A549 (cell line): Measurements from ENCODE around the gene C2. TPM values are rescaled to one million over a fixed set of nuclear protein-coding genes. Genes with fewer than 3 reads are reported as not detected.

ENCODE experiments used
- ATAC-seq, 2 experiments: fragments of 200-7000 bp in 1 of 2; fragments of >200 bp in 1 of 2; cut with Nextera tagmentation in 1 of 2; cut with Tn5 transposase in 1 of 2; 3 replicates each; pipeline versions ENCODE4 v1.8.0 to v1.9.1; 2018 to 2020; ENCODE audit warnings: mild to moderate bottlenecking in 1 of 2, moderate library complexity in 1 of 2
- CTCF ChIA-PET: fragments of 300-600 bp; sonication (Branson Sonifier 250); formaldehyde crosslinking; extraction: SDS; loops from one replicate; lab custom pipeline; 2021; ENCODE audit warnings: antibody characterized with exemption, inconsistent platforms; lab: Yijun Ruan, JAX
- POLR2A ChIA-PET: fragments of 350-600 bp; formaldehyde crosslinking; extraction: SDS; loops from one replicate; lab custom pipeline; 2021; ENCODE audit warnings: antibody characterized with exemption, inconsistent platforms; lab: Yijun Ruan, JAX
- DNase-seq, 2 experiments: peaks; one replicate each; pipeline versions ENCODE4 v3.0.0 to v3.0.0-alpha.2; 2011 to 2016; ENCODE audit warnings: low read depth in 1 of 2, low spot score in 1 of 2
- FAIRE-seq: peaks from 2 replicates; lab custom pipeline; 2011; peaks lifted over from hg19 to GRCh38; lab: Jason Lieb, UNC
- H3K27ac ChIP-seq, 2 experiments: fragments of >200 bp; sonication (Bioruptor Twin); formaldehyde crosslinking; 3 replicates each; pipeline ENCODE4 v1.5.1; 2016 to 2017
- H3K4me1 ChIP-seq: fragments of >200 bp; sonication (Bioruptor Twin); formaldehyde crosslinking; 3 replicates; pipeline ENCODE4 v1.6.1; 2016
- H3K4me2 ChIP-seq: fragments of >200 bp; sonication (Bioruptor Twin); formaldehyde crosslinking; 3 replicates; pipeline ENCODE4 v1.6.1; 2016
- H3K4me3 ChIP-seq: fragments of >200 bp; sonication (Bioruptor Twin); formaldehyde crosslinking; 3 replicates; pipeline ENCODE4 v1.5.1; 2016
- H3K9me3 ChIP-seq: fragments of >200 bp; sonication (Bioruptor Twin); formaldehyde crosslinking; 3 replicates; pipeline ENCODE4 v1.6.1; 2016
- ATOH8 ChIP-seq: fragments of 250-450 bp; sonication (Bioruptor Pico); IDR thresholded peaks from 2 replicates; pipeline ENCODE4 v1.5.0; 2020; ENCODE audit warnings: low read depth, mild to moderate bottlenecking, moderate library complexity
- CBX2 ChIP-seq: fragments of 200-600 bp; sonication (generic); IDR thresholded peaks from 2 replicates; pipeline ENCODE4 v1.6.1; 2016; ENCODE audit warnings: low read depth, mild to moderate bottlenecking, borderline replicate concordance
- CHD4 ChIP-seq: fragments of 200-600 bp; sonication (generic); IDR thresholded peaks from 2 replicates; pipeline ENCODE4 v1.6.1; 2016; ENCODE audit warnings: antibody characterized with exemption, mild to moderate bottlenecking, borderline replicate concordance
- EHF ChIP-seq: fragments of 250-450 bp; sonication (Bioruptor Pico); IDR thresholded peaks from 2 replicates; pipeline ENCODE4 v1.5.0; 2020; ENCODE audit warnings: mild to moderate bottlenecking
- HES2 ChIP-seq: fragments of >200 bp; sonication (Bioruptor Twin); formaldehyde crosslinking; IDR thresholded peaks from 2 replicates; pipeline ENCODE4 v1.6.1; 2016
- HOXB13 ChIP-seq: fragments of 250-450 bp; sonication (Bioruptor Pico); IDR thresholded peaks from 2 replicates; pipeline ENCODE4 v1.5.0; 2020; ENCODE audit warnings: low read depth, mild to moderate bottlenecking, moderate library complexity
- JUN ChIP-seq, 2 experiments: fragments of >200 bp; sonication (Bioruptor Twin); formaldehyde crosslinking; IDR thresholded peaks; 2 replicates in 1 of 2; 3 replicates in 1 of 2; pipeline ENCODE4 v1.6.1; 2016 to 2017
- KDM5A ChIP-seq: fragments of 200-600 bp; sonication (generic); IDR thresholded peaks from 2 replicates; pipeline ENCODE4 v1.6.1; 2016; ENCODE audit warnings: antibody characterized with exemption, mild to moderate bottlenecking
- MYC ChIP-seq: IDR thresholded peaks from 2 replicates; pipeline ENCODE4 v1.6.1; 2012; ENCODE audit warnings: mild to moderate bottlenecking, inconsistent platforms, low read length, improper control_type of control experiment, borderline replicate concordance
- NPAS2 ChIP-seq: fragments of 250-450 bp; sonication (Bioruptor Pico); IDR thresholded peaks from 2 replicates; pipeline ENCODE4 v1.8.0; 2022; ENCODE audit warnings: mild to moderate bottlenecking, moderate library complexity, borderline replicate concordance
- RARB ChIP-seq: fragments of 250-450 bp; sonication (Bioruptor Pico); IDR thresholded peaks from 2 replicates; pipeline ENCODE4 v1.8.0; 2021; ENCODE audit warnings: mild to moderate bottlenecking, moderate library complexity
- RFX5 ChIP-seq: fragments of 450-650 bp; IDR thresholded peaks from 2 replicates; pipeline ENCODE4 v1.7.1; 2014; ENCODE audit warnings: antibody characterized with exemption, mild to moderate bottlenecking, moderate library complexity
- WGBS: methylation state at CpG from one replicate; pipeline ENCODE4 v1.1.6; 2017; ENCODE audit errors: missing lambda C conversion rate; 5-methylcytosine and 5-hydroxymethylcytosine counted together
- polyA plus RNA-seq, 4 experiments: library from polyadenylated mRNA; depleted of rRNA in 3 of 4; stranded (reverse); fragments of >200 nt; fragmentation: RNase III in 1 of 4; extraction: RNeasy Plus Mini Kit Qiagen cat#74134 plus additional on column Dnase treatment in 1 of 4; gene quantifications; 2 replicates in 3 of 4; 3 replicates in 1 of 4; pipeline ENCODE4 v1.2.3, GENCODE V29; 2011 to 2017
- TF ChIP-seq, protein P1 (sequence below): fragments of >200 bp; sonication (Bioruptor Twin); formaldehyde crosslinking; IDR thresholded peaks from 3 replicates; pipeline ENCODE4 v1.5.1; 2016
- TF ChIP-seq, protein P2 (sequence below): fragments of 150-350 bp; IDR thresholded peaks from 2 replicates; pipeline ENCODE4 v1.6.1; 2014; ENCODE audit warnings: low read depth, mild to moderate bottlenecking, low read length
- TF ChIP-seq, protein P3 (sequence below): IDR thresholded peaks from 2 replicates; pipeline ENCODE4 v1.6.1; 2012

C2 gene
- polyA plus RNA-seq, 2 of the 4 experiments (the other 2 are of a cell fraction) = 0.22 to 0.87 TPM

DNA sequence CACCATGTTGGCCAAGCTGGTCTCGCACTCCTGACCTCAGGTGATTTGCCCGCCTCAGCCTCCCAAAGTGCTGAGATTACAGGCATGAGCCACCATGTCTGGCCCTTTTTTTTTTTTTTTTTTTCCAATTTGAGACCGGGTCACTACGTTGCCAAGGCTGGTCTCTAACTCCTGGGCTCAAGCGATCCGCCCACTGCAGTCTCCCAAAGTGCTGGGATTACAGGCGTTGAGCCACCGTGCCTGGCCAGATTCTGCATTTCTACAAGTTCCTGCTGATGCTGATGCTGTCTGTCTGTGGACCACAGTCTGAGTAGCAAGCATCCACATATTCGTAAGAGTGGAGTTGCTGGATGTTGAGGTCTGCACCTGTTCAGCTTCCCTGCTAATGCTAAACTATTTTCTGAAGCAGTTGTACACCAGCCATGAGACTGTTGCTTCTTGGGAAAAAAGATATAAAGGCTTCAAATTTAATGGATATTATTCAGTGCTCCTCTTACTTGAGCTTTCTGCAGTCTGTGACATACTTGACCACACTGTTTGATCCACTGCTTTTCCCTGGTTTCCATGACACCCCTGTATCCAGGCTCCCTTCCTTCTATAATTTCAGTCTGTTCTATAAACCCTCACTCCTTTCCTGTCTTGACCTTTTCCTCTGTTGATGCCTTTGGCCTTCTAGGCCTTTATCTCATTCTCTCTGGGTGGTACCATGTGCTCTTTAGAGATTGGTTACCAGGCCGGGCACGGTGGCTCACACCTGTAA, 15.5 kb upstream of the C2 start:
- FAIRE-seq (no peak), DNase-seq (no peak), ATAC-seq (no peak)
- H3K4me3 ChIP-seq = no peak overlapping the region
- H3K4me1 ChIP-seq = peaks cover 27% of the 10 kb centered on the region
- TF ChIP-seq NPAS2 = no peak
- TF ChIP-seq CBX2 = no peak
- no peak for TF ChIP-seq KDM5A
- TF ChIP-seq, protein P1, sequence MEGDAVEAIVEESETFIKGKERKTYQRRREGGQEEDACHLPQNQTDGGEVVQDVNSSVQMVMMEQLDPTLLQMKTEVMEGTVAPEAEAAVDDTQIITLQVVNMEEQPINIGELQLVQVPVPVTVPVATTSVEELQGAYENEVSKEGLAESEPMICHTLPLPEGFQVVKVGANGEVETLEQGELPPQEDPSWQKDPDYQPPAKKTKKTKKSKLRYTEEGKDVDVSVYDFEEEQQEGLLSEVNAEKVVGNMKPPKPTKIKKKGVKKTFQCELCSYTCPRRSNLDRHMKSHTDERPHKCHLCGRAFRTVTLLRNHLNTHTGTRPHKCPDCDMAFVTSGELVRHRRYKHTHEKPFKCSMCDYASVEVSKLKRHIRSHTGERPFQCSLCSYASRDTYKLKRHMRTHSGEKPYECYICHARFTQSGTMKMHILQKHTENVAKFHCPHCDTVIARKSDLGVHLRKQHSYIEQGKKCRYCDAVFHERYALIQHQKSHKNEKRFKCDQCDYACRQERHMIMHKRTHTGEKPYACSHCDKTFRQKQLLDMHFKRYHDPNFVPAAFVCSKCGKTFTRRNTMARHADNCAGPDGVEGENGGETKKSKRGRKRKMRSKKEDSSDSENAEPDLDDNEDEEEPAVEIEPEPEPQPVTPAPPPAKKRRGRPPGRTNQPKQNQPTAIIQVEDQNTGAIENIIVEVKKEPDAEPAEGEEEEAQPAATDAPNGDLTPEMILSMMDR = no peak
- TF ChIP-seq, protein P2, sequence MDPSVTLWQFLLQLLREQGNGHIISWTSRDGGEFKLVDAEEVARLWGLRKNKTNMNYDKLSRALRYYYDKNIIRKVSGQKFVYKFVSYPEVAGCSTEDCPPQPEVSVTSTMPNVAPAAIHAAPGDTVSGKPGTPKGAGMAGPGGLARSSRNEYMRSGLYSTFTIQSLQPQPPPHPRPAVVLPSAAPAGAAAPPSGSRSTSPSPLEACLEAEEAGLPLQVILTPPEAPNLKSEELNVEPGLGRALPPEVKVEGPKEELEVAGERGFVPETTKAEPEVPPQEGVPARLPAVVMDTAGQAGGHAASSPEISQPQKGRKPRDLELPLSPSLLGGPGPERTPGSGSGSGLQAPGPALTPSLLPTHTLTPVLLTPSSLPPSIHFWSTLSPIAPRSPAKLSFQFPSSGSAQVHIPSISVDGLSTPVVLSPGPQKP = no peak
- no peak for TF ChIP-seq EHF (CRISPR knock-in tag)
- no peak for TF ChIP-seq RARB (CRISPR knock-in tag)
- no peak for TF ChIP-seq HES2
- TF ChIP-seq HOXB13 (CRISPR knock-in tag) = no peak
- TF ChIP-seq ATOH8 (CRISPR knock-in tag) = no peak
- TF ChIP-seq JUN (IDR thresholded peaks at IDR 0.05) = no peak
- no peaks in the 10 kb centered on the region for H3K9me3 ChIP-seq
- H3K27ac ChIP-seq = peak overlapping the region in 1 of 2 experiments; percentile 48; a peak in 2 of 6 replicates
- ChIA-PET POLR2A (no interaction called here), CTCF (interaction anchor here (0.6 kb wide), 1 partner anchor 40 kb away, joined by 3 read pairs; no protein-coding TSS in a partner anchor)
- H3K4me2 ChIP-seq = peak overlapping the region; percentile 51; the same call in 1 of the 3 replicates
- WGBS = 88% methylated on average over 11 of the region's 11 CpGs

DNA sequence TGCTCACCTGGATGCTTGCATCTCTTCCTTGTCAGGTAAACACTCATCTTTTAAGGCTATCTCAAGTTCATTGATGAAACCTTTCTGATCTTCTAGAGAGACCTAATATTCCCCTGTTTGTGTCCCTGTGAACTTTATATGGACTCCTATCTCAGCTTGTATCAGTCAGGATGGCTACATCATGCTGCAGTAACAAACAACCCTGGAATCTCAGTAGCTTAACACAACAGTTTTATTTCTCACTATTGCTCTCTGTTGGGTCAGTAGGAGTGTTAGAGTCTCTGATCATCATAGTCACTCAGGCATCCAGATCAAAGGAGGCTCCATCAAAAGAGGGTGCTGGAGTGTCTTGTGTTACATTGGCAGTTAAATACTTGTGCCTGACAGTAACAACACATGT, 12.2 kb upstream of the C2 start:
- Histone ChIP-seq H3K4me2 (no peak overlapping the region), H3K4me1 (peaks cover 14% of the 10 kb centered on the region), H3K4me3 (no peak overlapping the region), H3K27ac (no peak overlapping the region), H3K9me3 (no peaks in the 10 kb centered on the region)
- ATAC-seq (0 out of 6 replicates have a peak, but pooled peaks of 1 of the 2 experiments have one; percentile 34), DNase-seq (no peak), FAIRE-seq (no peak)
- CTCF ChIA-PET = interaction anchor here (0.6 kb wide), 1 partner anchor 244 kb away, joined by 3 read pairs; no protein-coding TSS in a partner anchor
- POLR2A ChIA-PET = no interaction called here
- TF ChIP-seq, protein P3, sequence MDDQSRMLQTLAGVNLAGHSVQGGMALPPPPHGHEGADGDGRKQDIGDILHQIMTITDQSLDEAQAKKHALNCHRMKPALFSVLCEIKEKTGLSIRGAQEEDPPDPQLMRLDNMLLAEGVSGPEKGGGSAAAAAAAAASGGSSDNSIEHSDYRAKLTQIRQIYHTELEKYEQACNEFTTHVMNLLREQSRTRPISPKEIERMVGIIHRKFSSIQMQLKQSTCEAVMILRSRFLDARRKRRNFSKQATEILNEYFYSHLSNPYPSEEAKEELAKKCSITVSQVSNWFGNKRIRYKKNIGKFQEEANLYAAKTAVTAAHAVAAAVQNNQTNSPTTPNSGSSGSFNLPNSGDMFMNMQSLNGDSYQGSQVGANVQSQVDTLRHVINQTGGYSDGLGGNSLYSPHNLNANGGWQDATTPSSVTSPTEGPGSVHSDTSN = no peak
- TF ChIP-seq RFX5 (no peak), MYC (no peak), HOXB13 (CRISPR knock-in tag) (no peak), ATOH8 (CRISPR knock-in tag) (no peak), CHD4 (no peak)
